ENCODE measurements around the gene LDB3. TPM values are rescaled to one million over a fixed set of nuclear protein-coding genes. Genes with fewer than 3 reads are reported as not detected.

The LDB3 gene
- polyA plus RNA-seq, 2 of the 4 experiments (the other 2 are of a cell fraction) = 0.13 TPM

GRCh38 chr10:86699541-86699940, 31.2 kb downstream of the LDB3 start:
- CTCF ChIA-PET = interaction anchor here (0.7 to 2.8 kb wide), 4 partner anchors 11 to 200 kb away, joined by 4 to 21 read pairs (median 4); no protein-coding TSS in a partner anchor
- POLR2A ChIA-PET = no interaction called here

GRCh38 chr10:86699991-86700840, 31.9 kb downstream of the LDB3 start:
- CTCF ChIA-PET = interaction anchor here (2.8 kb wide), 1 partner anchor 11 kb away, joined by 21 read pairs; no protein-coding TSS in a partner anchor
- FAIRE-seq (no peak), DNase-seq (ENCODE audit: low read depth in 1 of 2, low spot score in 1 of 2) (no peak), ATAC-seq (no peak)
- H3K4me2 ChIP-seq = no peak overlapping the region
- H3K9me3 ChIP-seq = no peaks in the 10 kb centered on the region
- WGBS (ENCODE audit: missing lambda C conversion rate) = 67% methylated on average over 8 of the region's 9 CpGs
- no peak overlapping the region for H3K4me3 ChIP-seq
- H3K4me1 ChIP-seq = no peaks in the 10 kb centered on the region
- POLR2A ChIA-PET = interaction anchor here (1.1 kb wide), 1 partner anchor 12 kb away, joined by 3 read pairs; no protein-coding TSS in a partner anchor
- H3K27ac ChIP-seq = no peak overlapping the region
- TF ChIP-seq, protein P1, sequence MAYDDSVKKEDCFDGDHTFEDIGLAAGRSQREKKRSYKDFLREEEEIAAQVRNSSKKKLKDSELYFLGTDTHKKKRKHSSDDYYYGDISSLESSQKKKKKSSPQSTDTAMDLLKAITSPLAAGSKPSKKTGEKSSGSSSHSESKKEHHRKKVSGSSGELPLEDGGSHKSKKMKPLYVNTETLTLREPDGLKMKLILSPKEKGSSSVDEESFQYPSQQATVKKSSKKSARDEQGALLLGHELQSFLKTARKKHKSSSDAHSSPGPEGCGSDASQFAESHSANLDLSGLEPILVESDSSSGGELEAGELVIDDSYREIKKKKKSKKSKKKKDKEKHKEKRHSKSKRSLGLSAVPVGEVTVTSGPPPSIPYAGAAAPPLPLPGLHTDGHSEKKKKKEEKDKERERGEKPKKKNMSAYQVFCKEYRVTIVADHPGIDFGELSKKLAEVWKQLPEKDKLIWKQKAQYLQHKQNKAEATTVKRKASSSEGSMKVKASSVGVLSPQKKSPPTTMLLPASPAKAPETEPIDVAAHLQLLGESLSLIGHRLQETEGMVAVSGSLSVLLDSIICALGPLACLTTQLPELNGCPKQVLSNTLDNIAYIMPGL (CRISPR knock-in tag; IDR thresholded peaks at IDR 0.05; ENCODE audit: borderline replicate concordance) = no peak
- TF ChIP-seq KDM5A (IDR thresholded peaks at IDR 0.05) = no peak
- TF ChIP-seq POLR2A (IDR thresholded peaks at IDR 0.05; ENCODE audit: low read length) = no peak
- TF ChIP-seq CBX8 (IDR thresholded peaks at IDR 0.05) = no peak
- no peak for TF ChIP-seq POLR2AphosphoS2 (conservative IDR thresholded peaks at IDR 0.05; ENCODE audit: low read length)
- TF ChIP-seq ATOH8 (CRISPR knock-in tag; IDR thresholded peaks at IDR 0.05; ENCODE audit: low read depth) = no peak
- no peak for TF ChIP-seq HEYL (CRISPR knock-in tag; IDR thresholded peaks at IDR 0.05)
- TF ChIP-seq ELK1 (IDR thresholded peaks at IDR 0.05; ENCODE audit: low read depth, low read length) = no peak
- no peak for TF ChIP-seq EHMT2 (IDR thresholded peaks at IDR 0.05; ENCODE audit: low read depth)
- TF ChIP-seq GATA3 (IDR thresholded peaks at IDR 0.05; ENCODE audit: borderline replicate concordance) = no peak
- TF ChIP-seq MYC (IDR thresholded peaks at IDR 0.05; ENCODE audit: borderline replicate concordance, low read length) = no peak
- TF ChIP-seq BCL3 (IDR thresholded peaks at IDR 0.05) = no peak
- TF ChIP-seq JUNB (IDR thresholded peaks at IDR 0.05) = no peak
- no peak for TF ChIP-seq HOXB5 (CRISPR knock-in tag; IDR thresholded peaks at IDR 0.05)
- TF ChIP-seq ZFP36 (IDR thresholded peaks at IDR 0.05; ENCODE audit: borderline replicate concordance, partially characterized antibody) = no peak
- no peak for TF ChIP-seq RAD21 (conservative IDR thresholded peaks at IDR 0.05 in 1 of 2, IDR thresholded peaks at IDR 0.05 in 1 of 2)
- TF ChIP-seq, protein P2, sequence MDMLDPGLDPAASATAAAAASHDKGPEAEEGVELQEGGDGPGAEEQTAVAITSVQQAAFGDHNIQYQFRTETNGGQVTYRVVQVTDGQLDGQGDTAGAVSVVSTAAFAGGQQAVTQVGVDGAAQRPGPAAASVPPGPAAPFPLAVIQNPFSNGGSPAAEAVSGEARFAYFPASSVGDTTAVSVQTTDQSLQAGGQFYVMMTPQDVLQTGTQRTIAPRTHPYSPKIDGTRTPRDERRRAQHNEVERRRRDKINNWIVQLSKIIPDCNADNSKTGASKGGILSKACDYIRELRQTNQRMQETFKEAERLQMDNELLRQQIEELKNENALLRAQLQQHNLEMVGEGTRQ (IDR thresholded peaks at IDR 0.05) = no peak
- TF ChIP-seq, protein P3, sequence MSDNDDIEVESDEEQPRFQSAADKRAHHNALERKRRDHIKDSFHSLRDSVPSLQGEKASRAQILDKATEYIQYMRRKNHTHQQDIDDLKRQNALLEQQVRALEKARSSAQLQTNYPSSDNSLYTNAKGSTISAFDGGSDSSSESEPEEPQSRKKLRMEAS (IDR thresholded peaks at IDR 0.05) = no peak
- TF ChIP-seq ZNF302 (CRISPR knock-in tag; IDR thresholded peaks at IDR 0.05) = no peak

More at GRCh38 chr10:86699541-86699940, 31.2 kb downstream of the LDB3 start:
- DNase-seq (ENCODE audit: low read depth in 1 of 2, low spot score in 1 of 2) (no peak), ATAC-seq (no peak), FAIRE-seq (no peak)
- Histone ChIP-seq H3K9me3 (no peaks in the 10 kb centered on the region), H3K27ac (no peak overlapping the region), H3K4me2 (no peak overlapping the region), H3K4me3 (no peak overlapping the region), H3K4me1 (no peaks in the 10 kb centered on the region)
- WGBS (ENCODE audit: missing lambda C conversion rate) = 70% methylated on average over 6 of the region's 8 CpGs
- TF ChIP-seq RAD21 (conservative IDR thresholded peaks at IDR 0.05 in 1 of 2, IDR thresholded peaks at IDR 0.05 in 1 of 2) = no peak
- TF ChIP-seq, protein P2 (IDR thresholded peaks at IDR 0.05) = no peak
- TF ChIP-seq, protein P4, sequence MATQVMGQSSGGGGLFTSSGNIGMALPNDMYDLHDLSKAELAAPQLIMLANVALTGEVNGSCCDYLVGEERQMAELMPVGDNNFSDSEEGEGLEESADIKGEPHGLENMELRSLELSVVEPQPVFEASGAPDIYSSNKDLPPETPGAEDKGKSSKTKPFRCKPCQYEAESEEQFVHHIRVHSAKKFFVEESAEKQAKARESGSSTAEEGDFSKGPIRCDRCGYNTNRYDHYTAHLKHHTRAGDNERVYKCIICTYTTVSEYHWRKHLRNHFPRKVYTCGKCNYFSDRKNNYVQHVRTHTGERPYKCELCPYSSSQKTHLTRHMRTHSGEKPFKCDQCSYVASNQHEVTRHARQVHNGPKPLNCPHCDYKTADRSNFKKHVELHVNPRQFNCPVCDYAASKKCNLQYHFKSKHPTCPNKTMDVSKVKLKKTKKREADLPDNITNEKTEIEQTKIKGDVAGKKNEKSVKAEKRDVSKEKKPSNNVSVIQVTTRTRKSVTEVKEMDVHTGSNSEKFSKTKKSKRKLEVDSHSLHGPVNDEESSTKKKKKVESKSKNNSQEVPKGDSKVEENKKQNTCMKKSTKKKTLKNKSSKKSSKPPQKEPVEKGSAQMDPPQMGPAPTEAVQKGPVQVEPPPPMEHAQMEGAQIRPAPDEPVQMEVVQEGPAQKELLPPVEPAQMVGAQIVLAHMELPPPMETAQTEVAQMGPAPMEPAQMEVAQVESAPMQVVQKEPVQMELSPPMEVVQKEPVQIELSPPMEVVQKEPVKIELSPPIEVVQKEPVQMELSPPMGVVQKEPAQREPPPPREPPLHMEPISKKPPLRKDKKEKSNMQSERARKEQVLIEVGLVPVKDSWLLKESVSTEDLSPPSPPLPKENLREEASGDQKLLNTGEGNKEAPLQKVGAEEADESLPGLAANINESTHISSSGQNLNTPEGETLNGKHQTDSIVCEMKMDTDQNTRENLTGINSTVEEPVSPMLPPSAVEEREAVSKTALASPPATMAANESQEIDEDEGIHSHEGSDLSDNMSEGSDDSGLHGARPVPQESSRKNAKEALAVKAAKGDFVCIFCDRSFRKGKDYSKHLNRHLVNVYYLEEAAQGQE (IDR thresholded peaks at IDR 0.05) = no peak
- TF ChIP-seq FOSL2 (IDR thresholded peaks at IDR 0.05) = no peak
- no peak for TF ChIP-seq FOSL2 (CRISPR knock-in tag; IDR thresholded peaks at IDR 0.05)

Measured in A549 (cell line).